GM12892 (cell line): ENCODE data around the gene LHX3.

ENCODE experiments used
- POLR2A ChIP-seq: IDR thresholded peaks from 2 replicates; pipeline ENCODE4 v1.6.1; 2011; ENCODE audit warnings: low read depth, low read length, control low read depth
- POLR2AphosphoS5 ChIP-seq: IDR thresholded peaks from 2 replicates; pipeline ENCODE4 v1.6.1; 2011; ENCODE audit warnings: low read depth, low read length, control low read depth

DNA sequence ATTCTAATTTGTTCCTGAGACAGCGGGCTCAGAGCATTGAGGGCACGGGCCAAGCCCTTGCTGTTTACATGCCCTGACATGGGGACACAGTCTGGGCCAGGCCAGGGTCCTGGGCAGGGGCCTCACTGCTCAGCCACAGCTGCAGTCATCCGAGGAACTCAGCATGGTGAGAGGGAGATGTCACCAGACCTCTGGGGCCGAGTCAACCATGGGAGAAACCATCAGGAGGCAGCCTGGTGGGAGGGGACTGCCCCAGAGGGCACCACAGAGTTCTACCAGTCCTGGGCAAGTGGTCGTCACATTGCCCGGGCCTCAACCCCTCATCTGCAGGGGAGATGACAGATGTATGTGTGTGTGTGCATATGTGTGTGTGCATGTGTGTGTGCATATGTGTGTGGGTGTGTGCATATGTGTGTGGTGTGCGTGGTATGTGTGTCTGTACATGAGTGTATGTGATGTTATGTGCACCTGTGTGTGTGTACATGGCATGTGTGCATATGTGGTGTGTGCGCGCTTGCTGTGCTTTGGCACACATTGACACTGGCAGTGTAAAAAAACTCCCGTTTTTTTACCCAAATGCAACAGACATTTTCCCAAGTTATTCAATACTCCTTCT lies 43.8 kb downstream of the LHX3 start:
- TF ChIP-seq POLR2A (no peak), POLR2AphosphoS5 (no peak)
